GM21515 (cell line): ENCODE data around the gene IRF7.

Experiments used
- ATAC-seq: cut with Tn5 transposase; IDR thresholded peaks from one replicate; pipeline ENCODE4 v1.9.1; 2021; ENCODE audit not compliant: unreplicated experiment

Gene IRF7

DNA sequence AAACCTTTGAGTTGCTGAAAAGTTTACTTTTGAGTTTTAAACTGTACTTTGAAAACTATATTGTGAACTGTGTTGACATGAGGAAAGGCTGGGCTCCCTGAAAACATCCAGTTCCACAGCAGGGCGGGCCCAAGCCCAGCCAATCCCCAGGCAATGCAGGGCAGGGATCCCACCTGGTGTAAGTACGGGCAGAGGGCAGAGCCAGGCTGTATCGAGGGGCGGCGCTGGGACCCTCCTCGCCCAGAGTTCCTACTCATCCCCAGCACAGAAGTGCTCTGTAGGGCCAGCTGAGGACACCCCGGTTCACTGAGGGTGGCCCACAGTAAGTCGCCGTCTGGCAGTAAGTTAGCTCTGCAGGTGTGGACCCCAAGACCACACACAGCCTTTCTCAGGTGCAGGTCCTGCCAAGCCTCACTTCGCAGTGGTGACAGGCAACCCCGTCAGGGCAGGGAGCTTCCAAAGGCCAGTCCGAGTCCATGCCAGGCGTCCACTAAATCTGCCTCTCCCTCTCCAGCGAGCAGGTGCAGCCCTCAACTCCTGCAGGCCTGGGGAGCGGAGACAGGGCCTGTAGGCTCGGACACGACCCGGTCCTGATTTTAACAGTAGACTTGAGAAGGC, 48.6 kb downstream of the IRF7 start:
- no peak for ATAC-seq

DNA sequence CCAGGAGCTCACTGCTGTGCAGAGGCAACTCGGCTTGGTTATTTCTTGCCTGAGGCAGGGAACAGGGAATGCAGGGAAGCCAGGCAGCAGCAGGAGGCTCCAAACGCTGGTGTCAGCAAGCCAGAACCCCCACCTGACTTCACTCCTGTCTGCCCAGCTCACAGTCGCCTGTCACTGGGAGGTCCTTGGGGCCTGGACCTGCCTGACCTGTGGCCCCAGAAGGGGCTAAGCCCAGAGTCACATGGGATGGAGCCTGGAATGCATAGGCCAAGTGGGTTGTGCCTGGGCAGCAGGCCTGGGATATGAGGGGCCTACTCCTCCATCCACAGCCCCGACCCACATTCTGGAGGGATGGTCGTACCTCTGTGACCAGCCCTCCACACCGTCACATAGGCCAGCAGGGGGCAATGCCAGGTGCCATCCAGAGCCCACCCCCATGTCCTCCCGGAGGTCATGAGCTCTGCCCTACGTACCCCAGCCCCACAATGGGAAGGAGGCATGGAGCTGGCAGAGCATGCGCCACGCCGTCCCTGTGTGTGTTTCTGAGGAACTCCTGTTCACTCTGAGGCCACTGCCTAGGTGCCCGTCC, 49.7 kb downstream of the IRF7 start:
- ATAC-seq: no peak

DNA sequence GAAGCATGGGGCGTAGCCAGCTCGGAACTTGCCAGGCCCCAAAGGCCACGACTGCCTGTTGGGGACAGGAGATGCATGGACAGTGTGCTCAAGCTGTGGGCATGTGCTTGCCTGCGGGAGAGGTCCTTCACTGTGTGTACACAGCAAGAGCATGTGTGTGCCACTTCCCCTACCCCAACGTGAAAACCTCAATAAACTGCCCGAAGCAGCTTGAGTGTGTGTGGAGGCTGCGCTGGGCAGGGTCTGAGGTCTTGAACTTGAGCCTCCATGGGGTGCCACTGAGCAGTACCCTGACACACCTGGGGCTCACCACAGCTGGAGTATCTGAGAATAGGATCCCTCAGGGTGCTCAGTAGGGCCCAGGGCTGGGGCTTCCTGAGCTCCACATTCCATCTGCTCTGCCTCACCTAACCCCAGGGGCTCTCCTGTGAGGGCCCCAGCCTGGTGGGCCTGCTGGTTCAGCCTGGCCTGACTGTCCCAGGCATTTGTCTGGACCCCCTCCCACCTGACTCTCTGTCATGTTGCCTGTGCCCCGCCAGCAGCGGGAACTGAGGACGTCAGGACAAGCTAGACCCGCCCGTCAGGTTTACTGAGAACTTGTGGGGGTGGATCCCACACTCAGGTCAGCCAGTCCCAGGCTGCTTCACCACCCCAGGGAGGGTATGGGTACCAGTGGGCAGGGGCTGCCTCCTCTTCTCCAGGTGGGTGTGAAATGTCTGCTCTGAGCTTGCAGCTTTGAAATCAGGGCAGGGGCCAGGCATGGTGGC, 51.8 kb downstream of the IRF7 start:
- ATAC-seq: no peak

DNA sequence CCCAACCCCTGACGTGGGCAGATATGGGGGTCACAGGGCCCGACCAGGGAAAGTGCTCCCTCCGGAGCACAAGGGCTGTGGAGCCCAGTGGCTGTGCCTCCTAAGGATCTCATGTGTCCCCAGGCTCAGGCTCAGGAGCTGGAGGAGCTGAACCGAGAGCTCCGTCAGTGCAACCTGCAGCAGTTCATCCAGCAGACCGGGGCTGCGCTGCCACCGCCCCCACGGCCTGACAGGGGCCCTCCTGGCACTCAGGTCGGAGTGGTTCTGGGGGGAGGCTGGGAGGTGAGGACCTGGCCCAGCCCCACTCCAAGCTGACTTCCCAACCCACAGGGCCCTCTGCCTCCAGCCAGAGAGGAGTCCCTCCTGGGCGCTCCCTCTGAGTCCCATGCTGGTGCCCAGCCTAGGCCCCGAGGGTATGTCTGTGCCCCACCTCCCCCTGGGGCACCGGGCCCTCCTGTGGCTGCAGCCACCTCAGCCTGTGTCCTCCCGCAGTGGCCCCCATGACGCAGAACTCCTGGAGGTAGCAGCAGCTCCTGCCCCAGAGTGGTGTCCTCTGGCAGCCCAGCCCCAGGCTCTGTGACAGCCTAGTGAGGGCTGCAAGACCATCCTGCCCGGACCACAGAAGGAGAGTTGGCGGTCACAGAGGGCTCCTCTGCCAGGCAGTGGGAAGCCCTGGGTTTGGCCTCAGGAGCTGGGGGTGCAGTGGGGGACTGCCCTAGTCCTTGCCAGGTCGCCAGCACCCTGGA, 52.5 kb downstream of the IRF7 start:
- ATAC-seq: no peak
